Aortic smooth muscle cell (primary cell): Measurements from ENCODE around the gene KLF8. TPM values are rescaled to one million over a fixed set of nuclear protein-coding genes. Genes with fewer than 3 reads are reported as not detected.

Experiments
- total RNA-seq: library from RNA; depleted of rRNA; stranded (reverse); fragments of >200 nt; gene quantifications from 2 replicates; pipeline ENCODE4 v1.2.3, GENCODE V29; 2014

KLF8 gene
- 1.8 and 3.2 TPM in 2 replicates for total RNA-seq

GRCh38 chrX:56232221-56233082 is at the start of gene KLF8:
Gene KLF8, plus strand, starts transcription at chrX:56232356. Its CDS starts 979 bp downstream, at chrX:56233335.

